ENCODE results near the gene TTLL10. TPM values are rescaled to one million over a fixed set of nuclear protein-coding genes. Genes with fewer than 3 reads are reported as not detected.

Gene TTLL10
- total RNA-seq, 4 donors from 2014 or later, result 0.40 to 0.48 TPM; not detected in 2

DNA sequence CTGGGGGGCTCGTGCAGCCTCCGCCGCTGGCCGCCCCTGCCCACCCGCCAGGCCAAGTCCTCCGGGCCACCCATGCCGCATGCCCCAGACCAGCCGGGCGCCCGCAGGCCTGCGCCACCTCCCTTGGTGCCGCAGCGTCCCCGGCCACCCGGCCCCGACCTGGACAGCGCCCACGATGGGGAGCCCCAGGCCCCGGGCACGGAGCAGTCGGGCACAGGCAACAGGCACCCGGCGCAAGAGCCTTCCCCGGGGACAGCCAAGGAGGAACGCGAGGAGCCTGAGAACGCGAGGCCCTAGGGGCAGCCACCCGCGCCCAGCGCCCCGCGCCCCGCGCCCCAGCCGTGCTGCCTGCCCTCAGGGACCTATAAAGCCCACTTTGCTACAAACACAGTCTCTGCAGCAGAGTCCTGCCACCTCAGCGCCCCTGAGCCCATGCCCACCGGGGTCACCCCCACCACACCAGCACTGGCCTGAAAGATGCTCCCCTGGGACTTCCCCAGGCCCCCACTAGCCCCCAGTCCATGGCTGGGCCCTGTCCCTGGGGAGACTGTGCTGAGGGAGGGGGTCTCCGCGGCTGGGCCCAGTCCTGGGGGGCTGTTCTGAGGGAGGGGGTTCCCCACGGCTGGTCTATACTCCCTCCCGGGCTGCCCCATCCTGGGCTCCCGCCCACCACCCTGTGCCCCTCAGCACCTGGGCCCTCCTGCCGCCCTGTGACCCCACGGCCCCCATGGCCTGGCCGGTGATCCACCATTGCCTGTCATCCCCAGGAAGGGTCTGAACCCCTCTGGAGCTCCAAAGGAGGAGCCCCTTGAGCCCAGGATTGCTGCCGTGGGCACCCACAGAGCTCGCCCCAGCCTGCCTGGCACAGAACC lies 24.1 kb downstream of the TTLL10 start:
- TF ChIP-seq, protein P1, sequence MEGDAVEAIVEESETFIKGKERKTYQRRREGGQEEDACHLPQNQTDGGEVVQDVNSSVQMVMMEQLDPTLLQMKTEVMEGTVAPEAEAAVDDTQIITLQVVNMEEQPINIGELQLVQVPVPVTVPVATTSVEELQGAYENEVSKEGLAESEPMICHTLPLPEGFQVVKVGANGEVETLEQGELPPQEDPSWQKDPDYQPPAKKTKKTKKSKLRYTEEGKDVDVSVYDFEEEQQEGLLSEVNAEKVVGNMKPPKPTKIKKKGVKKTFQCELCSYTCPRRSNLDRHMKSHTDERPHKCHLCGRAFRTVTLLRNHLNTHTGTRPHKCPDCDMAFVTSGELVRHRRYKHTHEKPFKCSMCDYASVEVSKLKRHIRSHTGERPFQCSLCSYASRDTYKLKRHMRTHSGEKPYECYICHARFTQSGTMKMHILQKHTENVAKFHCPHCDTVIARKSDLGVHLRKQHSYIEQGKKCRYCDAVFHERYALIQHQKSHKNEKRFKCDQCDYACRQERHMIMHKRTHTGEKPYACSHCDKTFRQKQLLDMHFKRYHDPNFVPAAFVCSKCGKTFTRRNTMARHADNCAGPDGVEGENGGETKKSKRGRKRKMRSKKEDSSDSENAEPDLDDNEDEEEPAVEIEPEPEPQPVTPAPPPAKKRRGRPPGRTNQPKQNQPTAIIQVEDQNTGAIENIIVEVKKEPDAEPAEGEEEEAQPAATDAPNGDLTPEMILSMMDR (IDR thresholded peaks at IDR 0.05), result no peak
- TF ChIP-seq POLR2A (IDR thresholded peaks at IDR 0.05), result no peak
- no peak for TF ChIP-seq EP300 (IDR thresholded peaks at IDR 0.05; ENCODE audit: low read depth)
- TF ChIP-seq POLR2AphosphoS5 (IDR thresholded peaks at IDR 0.05), result no peak
- WGBS, 2 donors (ENCODE audit: low coverage in 1 of 2), result 84% methylated on average over 38 of the region's 48 CpGs; no CpG with 5 or more reads in 1 of the 2 donors
- no peak overlapping the region for H3K27ac ChIP-seq

DNA sequence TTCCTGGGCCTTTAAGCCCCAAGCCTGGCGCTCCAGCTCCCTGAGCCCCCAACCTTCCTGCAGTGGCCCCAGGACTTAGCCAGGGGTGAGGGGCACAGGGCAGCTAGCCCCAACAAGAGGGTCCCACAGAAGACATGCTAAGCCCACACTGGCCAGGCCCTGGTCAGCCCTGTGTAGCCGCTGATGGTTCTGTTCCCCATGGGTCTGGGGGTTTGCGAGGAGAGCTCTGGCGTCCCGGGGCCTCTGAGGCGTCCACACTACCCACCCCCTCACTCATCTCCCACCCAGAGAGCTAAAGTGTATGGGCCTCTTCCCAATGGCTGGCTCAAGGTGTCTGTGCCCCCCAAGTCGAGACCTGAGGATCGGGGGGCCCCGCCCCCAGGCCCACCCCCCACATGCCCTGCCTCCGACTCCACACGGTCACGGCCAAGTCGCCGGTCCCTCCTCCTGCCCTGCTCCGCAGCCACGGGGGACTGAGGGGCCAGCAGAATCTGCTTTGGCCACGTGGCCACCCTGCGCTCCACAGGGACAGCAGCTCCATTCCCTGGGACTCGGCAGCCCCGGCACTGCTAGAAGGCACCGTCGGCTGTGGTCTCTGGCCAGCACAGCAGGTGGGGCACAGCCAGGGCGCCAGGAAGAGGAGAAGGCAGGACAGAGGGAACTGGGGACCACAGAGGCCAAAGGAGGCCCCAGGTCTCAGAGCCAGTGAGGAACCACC lies 24.9 kb downstream of the TTLL10 start:
- in situ Hi-C loops (cut with MboI; ENCODE audit: low pct_ligation_motif_present in 1 of 4, low pct_unique_long_range_greater_than_20kb in 1 of 4, low sequenced_read_pairs in 3 of 4), result no loop called here
- Histone ChIP-seq H3K27me3 (peaks cover 42% of the 10 kb centered on the region), H3K4me1 (peaks cover 2 to 10% (median 9%) of the 10 kb centered on the region in 4 donors), H3K36me3 (no peaks in the 10 kb centered on the region), H3K27ac (no peak overlapping the region), H3K9me3 (no peaks in the 10 kb centered on the region), H3K4me3 (no peak overlapping the region)
- TF ChIP-seq, protein P1 (IDR thresholded peaks at IDR 0.05), result no peak
- TF ChIP-seq EP300 (IDR thresholded peaks at IDR 0.05; ENCODE audit: low read depth) (no peak), POLR2AphosphoS5 (IDR thresholded peaks at IDR 0.05) (no peak), POLR2A (IDR thresholded peaks at IDR 0.05) (no peak)
- DNase-seq, result no peak
- intact Hi-C loops (cut with DNase I; ENCODE audit: low total_unique reads), result no loop called here
- 85% methylated on average over 10 of the region's 23 CpGs; no CpG with 5 or more reads in 1 of the 2 donors for WGBS, 2 donors (ENCODE audit: low coverage in 1 of 2)

More for the DNA sequence above, 24.1 kb downstream of the TTLL10 start:
- Histone ChIP-seq H3K9me3 (no peaks in the 10 kb centered on the region), H3K36me3 (no peaks in the 10 kb centered on the region), H3K4me3 (no peak overlapping the region), H3K27me3 (peaks cover 34% of the 10 kb centered on the region), H3K4me1 (peaks cover 2 to 10% (median 9%) of the 10 kb centered on the region in 4 donors)
- in situ Hi-C loops (cut with MboI; ENCODE audit: low pct_ligation_motif_present in 1 of 4, low pct_unique_long_range_greater_than_20kb in 1 of 4, low sequenced_read_pairs in 3 of 4), result no loop called here
- intact Hi-C loops (cut with DNase I; ENCODE audit: low total_unique reads), result no loop called here
- DNase-seq, result peak; percentile 7

DNA sequence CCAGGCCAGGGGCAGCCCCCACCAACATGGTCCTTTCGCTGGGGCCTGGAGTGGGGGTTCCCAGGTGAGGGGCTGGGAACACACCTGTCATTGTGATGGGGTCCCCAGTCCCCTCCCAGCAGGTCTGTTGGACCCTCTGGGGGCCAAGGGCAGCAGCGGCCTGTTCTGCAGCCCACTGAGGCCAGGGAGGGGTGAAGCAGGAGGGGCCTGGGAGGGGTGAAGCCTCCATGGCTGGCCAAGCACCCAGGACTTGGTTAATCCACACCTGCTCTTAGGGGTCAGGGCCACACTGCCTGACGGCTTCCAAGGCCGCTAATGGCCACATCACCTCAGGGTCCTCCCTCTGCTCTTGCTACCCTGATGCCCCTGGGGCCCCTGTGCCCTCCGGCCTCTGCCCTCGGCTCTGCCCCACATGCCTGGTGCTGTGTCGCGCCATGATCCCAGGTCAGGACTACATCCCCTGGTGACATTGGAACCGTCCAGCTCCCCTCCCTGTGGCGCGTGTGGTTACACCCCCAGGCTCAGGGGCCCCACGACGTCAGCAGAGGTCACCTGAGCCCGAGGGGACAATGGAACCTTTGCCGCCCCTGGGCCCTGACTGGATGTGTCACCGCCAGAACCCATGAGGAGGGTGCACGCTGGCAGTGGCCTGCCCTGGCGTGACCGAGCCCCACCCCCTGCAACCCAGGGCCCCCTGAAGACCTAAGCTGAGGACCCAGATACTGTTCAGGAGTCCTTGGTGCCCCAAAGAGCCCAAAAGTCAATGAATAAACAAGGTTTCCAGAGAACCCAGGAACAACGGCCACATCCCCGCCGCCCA lies 25.7 kb downstream of the TTLL10 start:
- peak; percentile 6 for DNase-seq
- TF ChIP-seq EP300 (IDR thresholded peaks at IDR 0.05; ENCODE audit: low read depth) (no peak), POLR2AphosphoS5 (IDR thresholded peaks at IDR 0.05) (no peak), POLR2A (IDR thresholded peaks at IDR 0.05) (no peak)
- TF ChIP-seq, protein P1 (IDR thresholded peaks at IDR 0.05), result no peak
- H3K27me3 ChIP-seq, result peaks cover 48% of the 10 kb centered on the region
- in situ Hi-C loops (cut with MboI; ENCODE audit: low pct_ligation_motif_present in 1 of 4, low pct_unique_long_range_greater_than_20kb in 1 of 4, low sequenced_read_pairs in 3 of 4) (no loop called here), intact Hi-C loops (cut with DNase I; ENCODE audit: low total_unique reads) (no loop called here)
- peaks cover 2 to 10% (median 9%) of the 10 kb centered on the region in 4 donors for H3K4me1 ChIP-seq
- no peak overlapping the region for H3K27ac ChIP-seq
- WGBS, 2 donors (ENCODE audit: low coverage in 1 of 2), result 71% methylated on average over 22 of the region's 22 CpGs; no CpG with 5 or more reads in 1 of the 2 donors
- H3K9me3 ChIP-seq, result no peaks in the 10 kb centered on the region
- H3K4me3 ChIP-seq, result no peak overlapping the region
- H3K36me3 ChIP-seq, result no peaks in the 10 kb centered on the region

Measured in transverse colon (tissue), 4 donors.